Measurements from ENCODE around the gene DNAH10.

Gene DNAH10

GRCh38 chr12:123801573-123802178, 39.6 kb downstream of the DNAH10 start:
- Histone ChIP-seq H3K9me3 (ENCODE audit: control insufficient read depth, low read depth, low read length) (no peaks in the 10 kb centered on the region), H3K27ac (ENCODE audit: low read length) (no peak overlapping the region), H3K4me3 (ENCODE audit: low read length) (no peak overlapping the region)

GRCh38 chr12:123805173-123805572, 43.1 kb downstream of the DNAH10 start:
- Histone ChIP-seq H3K27ac (ENCODE audit: low read length) (no peak overlapping the region), H3K27me3 (ENCODE audit: control insufficient read depth, insufficient read depth, low read length) (no peaks in the 10 kb centered on the region), H3K9ac (ENCODE audit: low read length) (no peak overlapping the region), H3K36me3 (ENCODE audit: control insufficient read depth, low read depth, low read length) (no peaks in the 10 kb centered on the region), H3K9me3 (ENCODE audit: control insufficient read depth, low read depth, low read length) (no peaks in the 10 kb centered on the region), H3K4me3 (ENCODE audit: low read length) (no peak overlapping the region), H3K4me1 (ENCODE audit: control insufficient read depth, low read depth, low read length) (no peaks in the 10 kb centered on the region)

More at GRCh38 chr12:123801573-123802178, 39.6 kb downstream of the DNAH10 start:
- no peaks in the 10 kb centered on the region for H3K27me3 ChIP-seq (ENCODE audit: control insufficient read depth, insufficient read depth, low read length)
- no peaks in the 10 kb centered on the region for H3K4me1 ChIP-seq (ENCODE audit: control insufficient read depth, low read depth, low read length)
- no peaks in the 10 kb centered on the region for H3K36me3 ChIP-seq (ENCODE audit: control insufficient read depth, low read depth, low read length)
- H3K9ac ChIP-seq (ENCODE audit: low read length), result no peak overlapping the region

DNA sequence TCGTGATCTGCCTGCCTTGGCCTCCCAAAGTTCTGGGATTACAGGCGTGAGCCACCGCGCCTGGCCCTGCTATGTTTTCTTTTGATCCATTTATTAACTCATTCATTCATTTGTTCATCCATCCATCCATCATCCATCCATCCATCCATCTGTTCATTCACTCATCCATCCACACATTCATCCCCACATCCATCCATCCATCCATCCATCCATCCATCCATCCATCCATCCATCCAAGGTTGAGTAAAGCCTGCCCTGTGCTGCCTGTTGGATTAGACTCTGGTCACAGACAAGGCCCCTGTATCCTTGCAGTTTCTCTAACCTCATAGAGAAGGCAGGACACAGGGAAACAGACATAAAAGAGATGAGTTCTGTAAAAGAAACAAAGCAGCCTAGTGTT, 44.9 kb downstream of the DNAH10 start:
- no peak overlapping the region for H3K4me3 ChIP-seq (ENCODE audit: low read length)
- no peak overlapping the region for H3K27ac ChIP-seq (ENCODE audit: low read length)
- no peaks in the 10 kb centered on the region for H3K36me3 ChIP-seq (ENCODE audit: control insufficient read depth, low read depth, low read length)
- no peaks in the 10 kb centered on the region for H3K9me3 ChIP-seq (ENCODE audit: control insufficient read depth, low read depth, low read length)
- no peak overlapping the region for H3K9ac ChIP-seq (ENCODE audit: low read length)
- no peaks in the 10 kb centered on the region for H3K4me1 ChIP-seq (ENCODE audit: control insufficient read depth, low read depth, low read length)
- no peaks in the 10 kb centered on the region for H3K27me3 ChIP-seq (ENCODE audit: control insufficient read depth, insufficient read depth, low read length)

DNA sequence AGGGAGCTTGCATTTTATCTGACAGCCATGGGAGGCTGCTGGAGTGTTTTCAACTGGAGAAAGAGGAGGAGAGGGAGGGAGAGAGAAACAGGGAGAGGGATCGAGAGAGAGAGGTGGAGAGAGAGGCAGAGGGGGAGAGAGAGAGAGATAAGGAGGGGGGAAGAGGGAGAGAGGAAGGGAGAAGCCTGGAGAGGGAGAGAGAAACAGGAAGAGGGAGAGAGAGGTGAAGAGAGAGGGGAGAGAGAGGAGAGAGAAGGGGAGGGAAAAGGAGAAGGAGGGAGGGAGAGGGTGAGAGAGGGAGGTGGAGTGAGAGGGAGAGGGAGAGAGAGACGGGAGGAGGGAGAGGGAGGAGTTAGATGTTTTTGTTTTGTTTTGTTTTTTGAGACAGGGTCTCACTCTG, 45.6 kb downstream of the DNAH10 start:
- H3K4me3 ChIP-seq (ENCODE audit: low read length), result no peak overlapping the region
- no peaks in the 10 kb centered on the region for H3K9me3 ChIP-seq (ENCODE audit: control insufficient read depth, low read depth, low read length)
- no peak overlapping the region for H3K9ac ChIP-seq (ENCODE audit: low read length)
- H3K4me1 ChIP-seq (ENCODE audit: control insufficient read depth, low read depth, low read length), result no peaks in the 10 kb centered on the region
- H3K27ac ChIP-seq (ENCODE audit: low read length), result no peak overlapping the region
- H3K27me3 ChIP-seq (ENCODE audit: control insufficient read depth, insufficient read depth, low read length), result no peaks in the 10 kb centered on the region
- H3K36me3 ChIP-seq (ENCODE audit: control insufficient read depth, low read depth, low read length), result no peaks in the 10 kb centered on the region

DNA sequence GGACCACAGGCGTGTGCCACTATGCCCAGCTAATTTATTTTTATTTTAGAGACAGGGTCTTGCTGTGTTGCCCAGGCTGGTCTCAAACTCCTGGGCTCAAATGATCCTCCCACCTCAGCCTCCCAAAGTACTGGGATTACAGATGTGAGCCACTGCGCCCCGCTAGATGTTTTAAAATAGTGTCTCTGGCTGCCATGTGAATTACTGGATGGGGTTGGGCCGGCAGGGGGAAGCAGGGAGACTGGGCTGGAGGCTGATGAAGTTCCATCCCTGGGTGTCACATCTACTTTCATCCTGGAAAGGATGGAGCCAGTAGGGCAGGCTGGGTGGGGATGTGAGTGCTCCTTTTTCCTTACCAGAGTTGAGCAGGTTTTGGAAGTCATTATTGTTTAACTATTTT, 46.1 kb downstream of the DNAH10 start:
- Histone ChIP-seq H3K9me3 (ENCODE audit: control insufficient read depth, low read depth, low read length) (no peaks in the 10 kb centered on the region), H3K4me1 (ENCODE audit: control insufficient read depth, low read depth, low read length) (no peaks in the 10 kb centered on the region), H3K27ac (ENCODE audit: low read length) (no peak overlapping the region), H3K4me3 (ENCODE audit: low read length) (no peak overlapping the region), H3K36me3 (ENCODE audit: control insufficient read depth, low read depth, low read length) (no peaks in the 10 kb centered on the region), H3K9ac (ENCODE audit: low read length) (no peak overlapping the region), H3K27me3 (ENCODE audit: control insufficient read depth, insufficient read depth, low read length) (no peaks in the 10 kb centered on the region)

GRCh38 chr12:123813349-123813748, 51.2 kb downstream of the DNAH10 start:
- no peak overlapping the region for H3K4me3 ChIP-seq (ENCODE audit: low read length)
- H3K27ac ChIP-seq (ENCODE audit: low read length), result no peak overlapping the region
- H3K9me3 ChIP-seq (ENCODE audit: control insufficient read depth, low read depth, low read length), result no peaks in the 10 kb centered on the region
- no peak overlapping the region for H3K9ac ChIP-seq (ENCODE audit: low read length)
- no peaks in the 10 kb centered on the region for H3K4me1 ChIP-seq (ENCODE audit: control insufficient read depth, low read depth, low read length)
- no peaks in the 10 kb centered on the region for H3K36me3 ChIP-seq (ENCODE audit: control insufficient read depth, low read depth, low read length)
- no peaks in the 10 kb centered on the region for H3K27me3 ChIP-seq (ENCODE audit: control insufficient read depth, insufficient read depth, low read length)

GRCh38 chr12:123815968-123816367, 53.9 kb downstream of the DNAH10 start:
- H3K4me1 ChIP-seq (ENCODE audit: control insufficient read depth, low read depth, low read length), result no peaks in the 10 kb centered on the region
- H3K27me3 ChIP-seq (ENCODE audit: control insufficient read depth, insufficient read depth, low read length), result no peaks in the 10 kb centered on the region
- no peak overlapping the region for H3K9ac ChIP-seq (ENCODE audit: low read length)
- no peaks in the 10 kb centered on the region for H3K9me3 ChIP-seq (ENCODE audit: control insufficient read depth, low read depth, low read length)
- no peak overlapping the region for H3K27ac ChIP-seq (ENCODE audit: low read length)
- no peak overlapping the region for H3K4me3 ChIP-seq (ENCODE audit: low read length)
- H3K36me3 ChIP-seq (ENCODE audit: control insufficient read depth, low read depth, low read length), result no peaks in the 10 kb centered on the region

DNA sequence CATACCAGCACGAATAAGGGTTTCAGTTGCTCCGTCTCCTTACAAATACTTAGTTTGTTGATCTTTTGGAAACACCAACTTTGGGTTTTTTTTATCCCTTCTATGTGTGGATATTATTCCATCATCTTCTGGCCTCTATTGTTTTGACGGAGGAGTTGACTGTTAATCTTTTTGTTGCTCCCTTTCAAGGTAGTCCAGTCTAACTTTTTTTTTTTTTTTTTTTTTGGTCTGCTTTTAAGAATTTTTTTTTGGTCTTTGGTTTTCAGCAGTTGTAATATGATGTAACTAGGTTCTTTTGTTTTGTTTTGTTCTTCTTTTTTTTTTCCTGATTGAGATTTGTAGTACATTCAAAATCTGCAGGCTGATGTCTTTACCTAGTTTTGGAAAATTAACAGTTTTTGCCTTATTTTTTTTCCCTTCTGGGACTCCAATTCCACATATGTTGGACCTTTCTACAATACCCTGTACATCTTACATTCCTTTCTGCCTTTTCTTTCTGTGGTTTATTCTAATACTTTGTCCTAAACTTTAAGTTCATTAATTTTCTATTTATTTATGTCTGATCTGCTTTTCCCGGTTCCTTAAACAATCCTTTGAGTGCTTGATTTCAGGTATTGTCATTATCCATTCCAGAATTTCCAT, 54.9 kb downstream of the DNAH10 start:
- H3K9me3 ChIP-seq (ENCODE audit: control insufficient read depth, low read depth, low read length), result no peaks in the 10 kb centered on the region
- no peak overlapping the region for H3K4me3 ChIP-seq (ENCODE audit: low read length)
- H3K27ac ChIP-seq (ENCODE audit: low read length), result no peak overlapping the region
- no peaks in the 10 kb centered on the region for H3K27me3 ChIP-seq (ENCODE audit: control insufficient read depth, insufficient read depth, low read length)
- H3K9ac ChIP-seq (ENCODE audit: low read length), result no peak overlapping the region
- no peaks in the 10 kb centered on the region for H3K36me3 ChIP-seq (ENCODE audit: control insufficient read depth, low read depth, low read length)
- H3K4me1 ChIP-seq (ENCODE audit: control insufficient read depth, low read depth, low read length), result no peaks in the 10 kb centered on the region

DNA sequence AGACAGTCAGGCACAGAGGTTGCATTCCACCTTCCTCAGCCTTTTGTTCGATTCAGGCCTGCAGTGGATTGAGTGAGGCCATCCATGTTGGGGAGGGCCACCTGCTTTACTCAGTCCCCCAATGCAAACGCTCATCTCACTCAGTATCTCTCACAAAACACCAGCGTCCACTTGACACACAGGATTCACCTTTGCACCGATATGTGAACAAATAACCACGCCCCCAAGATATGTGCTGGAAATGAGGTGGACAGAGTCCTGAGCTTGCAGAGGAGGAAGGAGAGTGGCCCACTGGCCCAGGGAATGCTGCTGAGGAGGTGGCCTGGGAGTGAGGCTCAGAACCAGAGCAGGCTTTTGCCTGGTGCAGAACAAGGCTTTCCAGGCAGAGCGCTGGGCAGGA, 60.7 kb downstream of the DNAH10 start:
- H3K4me1 ChIP-seq (ENCODE audit: control insufficient read depth, low read depth, low read length), result no peaks in the 10 kb centered on the region
- H3K27ac ChIP-seq (ENCODE audit: low read length), result no peak overlapping the region
- no peak overlapping the region for H3K9ac ChIP-seq (ENCODE audit: low read length)
- H3K27me3 ChIP-seq (ENCODE audit: control insufficient read depth, insufficient read depth, low read length), result no peaks in the 10 kb centered on the region
- H3K9me3 ChIP-seq (ENCODE audit: control insufficient read depth, low read depth, low read length), result peaks cover under 1% of the 10 kb centered on the region
- no peaks in the 10 kb centered on the region for H3K36me3 ChIP-seq (ENCODE audit: control insufficient read depth, low read depth, low read length)
- H3K4me3 ChIP-seq (ENCODE audit: low read length), result no peak overlapping the region

GRCh38 chr12:123828120-123828519, 66.0 kb downstream of the DNAH10 start:
- no peaks in the 10 kb centered on the region for H3K27me3 ChIP-seq (ENCODE audit: control insufficient read depth, insufficient read depth, low read length)
- H3K9ac ChIP-seq (ENCODE audit: low read length), result no peak overlapping the region
- no peak overlapping the region for H3K4me3 ChIP-seq (ENCODE audit: low read length)
- H3K4me1 ChIP-seq (ENCODE audit: control insufficient read depth, low read depth, low read length), result no peaks in the 10 kb centered on the region
- no peaks in the 10 kb centered on the region for H3K36me3 ChIP-seq (ENCODE audit: control insufficient read depth, low read depth, low read length)
- no peak overlapping the region for H3K27ac ChIP-seq (ENCODE audit: low read length)
- peaks cover 4% of the 10 kb centered on the region for H3K9me3 ChIP-seq (ENCODE audit: control insufficient read depth, low read depth, low read length)

DNA sequence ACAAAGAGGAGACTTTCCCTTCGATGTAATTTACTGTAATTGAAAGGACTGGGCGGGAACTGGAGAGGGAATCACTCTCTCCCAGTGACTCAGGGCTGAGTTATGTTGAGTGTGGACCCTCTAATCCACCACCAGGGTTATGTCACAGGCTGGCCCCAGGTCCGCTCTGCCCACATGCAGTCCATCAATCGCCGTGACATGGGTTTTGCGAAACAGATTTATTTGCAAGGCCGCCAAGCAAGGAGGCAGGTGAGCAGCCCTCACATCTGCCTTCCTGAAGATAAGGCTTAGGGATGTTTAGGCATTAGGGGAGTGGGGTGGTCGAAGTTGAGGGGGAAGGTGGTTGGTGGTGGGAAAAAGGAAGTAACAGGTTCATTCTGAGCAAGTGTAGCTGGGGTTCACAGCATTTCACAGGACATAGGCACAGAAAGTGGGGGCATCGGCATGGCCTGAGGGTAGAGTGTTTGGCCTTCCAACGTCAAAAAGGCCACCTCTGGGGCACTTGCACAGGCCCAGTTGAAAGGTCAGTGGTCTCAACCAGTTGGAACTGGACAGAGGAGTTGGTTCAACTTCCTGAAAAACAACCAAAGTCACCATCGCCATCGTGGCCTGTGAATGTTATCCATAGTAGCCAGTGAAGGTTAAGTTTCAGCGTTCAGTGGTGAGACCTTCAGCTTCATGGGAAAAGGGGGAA, 66.9 kb downstream of the DNAH10 start:
- Histone ChIP-seq H3K9ac (ENCODE audit: low read length) (no peak overlapping the region), H3K27me3 (ENCODE audit: control insufficient read depth, insufficient read depth, low read length) (no peaks in the 10 kb centered on the region), H3K9me3 (ENCODE audit: control insufficient read depth, low read depth, low read length) (peaks cover 4% of the 10 kb centered on the region), H3K4me1 (ENCODE audit: control insufficient read depth, low read depth, low read length) (no peaks in the 10 kb centered on the region), H3K27ac (ENCODE audit: low read length) (no peak overlapping the region), H3K4me3 (ENCODE audit: low read length) (no peak overlapping the region), H3K36me3 (ENCODE audit: control insufficient read depth, low read depth, low read length) (no peaks in the 10 kb centered on the region)

DNA sequence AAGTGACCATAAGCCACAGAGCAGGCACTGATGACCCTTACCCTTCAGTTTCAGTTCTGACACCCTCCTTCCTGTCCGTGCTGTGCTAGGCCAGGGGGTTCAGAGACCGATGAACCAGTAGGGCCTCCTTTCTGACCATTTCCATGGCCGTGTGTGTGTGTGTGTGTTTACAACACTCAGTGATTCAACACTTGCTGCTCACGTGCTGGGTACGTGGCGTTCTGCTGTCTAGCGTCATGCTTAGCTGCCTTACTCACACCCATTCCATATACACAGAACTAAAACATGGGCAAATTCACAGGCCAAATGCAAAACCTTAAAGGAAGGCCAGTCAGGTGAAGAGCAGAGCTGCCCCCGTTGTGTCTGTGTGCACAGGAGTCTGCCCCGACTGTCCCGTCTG, 67.5 kb downstream of the DNAH10 start:
- no peaks in the 10 kb centered on the region for H3K36me3 ChIP-seq (ENCODE audit: control insufficient read depth, low read depth, low read length)
- H3K9me3 ChIP-seq (ENCODE audit: control insufficient read depth, low read depth, low read length), result peaks cover 4% of the 10 kb centered on the region
- no peaks in the 10 kb centered on the region for H3K27me3 ChIP-seq (ENCODE audit: control insufficient read depth, insufficient read depth, low read length)
- no peaks in the 10 kb centered on the region for H3K4me1 ChIP-seq (ENCODE audit: control insufficient read depth, low read depth, low read length)
- no peak overlapping the region for H3K27ac ChIP-seq (ENCODE audit: low read length)
- no peak overlapping the region for H3K9ac ChIP-seq (ENCODE audit: low read length)
- H3K4me3 ChIP-seq (ENCODE audit: low read length), result no peak overlapping the region

All from iPS-18a (cell line).